GM19463 (cell line): ENCODE results near the gene GABRP.
"Not testable (repeated sequence)": the region's sequence is repeated elsewhere in the genome, so short reads cannot be mapped to it uniquely, and the experiment has no call there.

ENCODE experiments used
- ATAC-seq: cut with Tn5 transposase; IDR thresholded peaks from one replicate; pipeline ENCODE4 v1.9.1; 2021; ENCODE audit warnings: mild to moderate bottlenecking, moderate library complexity; ENCODE audit not compliant: unreplicated experiment

The GABRP gene

DNA sequence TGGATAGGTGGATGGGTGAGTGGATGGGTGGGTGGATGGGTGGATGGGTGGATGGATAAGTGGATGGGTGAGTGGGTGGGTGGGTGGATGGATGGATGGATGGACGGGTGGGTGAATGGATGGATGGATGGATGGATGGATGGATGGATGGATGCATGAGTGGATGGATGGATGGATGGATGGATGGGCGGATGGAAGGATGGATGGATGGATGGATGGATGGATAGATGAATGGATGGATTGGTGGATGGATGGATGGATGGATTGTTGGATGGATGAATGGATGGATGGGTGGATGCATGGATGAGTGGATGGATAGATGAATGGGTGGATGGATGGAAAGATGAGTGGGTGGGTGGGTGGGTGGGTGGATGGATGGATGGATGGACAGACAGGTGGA is 29.0 kb upstream of the GABRP start:
- ATAC-seq = not testable (repeated sequence)

- no peak for ATAC-seq
Measured at GRCh38 chr5:170755679-170756456, 27.7 kb upstream of the GABRP start.

GRCh38 chr5:170756691-170757090 is 26.8 kb upstream of the GABRP start:
- no peak for ATAC-seq

DNA sequence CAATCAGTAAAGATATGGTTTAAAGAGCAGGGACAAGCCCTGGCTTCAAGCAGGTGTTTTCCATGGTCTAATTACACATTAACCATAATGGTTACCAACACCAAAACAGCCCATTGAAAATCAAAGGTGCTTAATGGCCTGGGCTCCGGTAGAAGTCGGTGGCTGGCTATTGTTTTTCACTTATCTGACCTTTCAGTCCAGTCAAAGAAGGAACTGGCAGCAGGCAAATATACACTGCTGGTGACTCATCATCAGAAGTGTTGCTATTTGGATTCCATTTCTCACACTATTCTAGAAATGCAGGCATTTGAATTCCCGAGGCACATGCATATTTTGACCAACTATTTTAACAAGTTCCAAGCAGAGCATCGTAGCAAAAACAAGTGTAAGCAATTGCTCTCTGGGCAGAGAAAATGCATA is 26.3 kb upstream of the GABRP start:
- peak; percentile 95 for ATAC-seq

DNA sequence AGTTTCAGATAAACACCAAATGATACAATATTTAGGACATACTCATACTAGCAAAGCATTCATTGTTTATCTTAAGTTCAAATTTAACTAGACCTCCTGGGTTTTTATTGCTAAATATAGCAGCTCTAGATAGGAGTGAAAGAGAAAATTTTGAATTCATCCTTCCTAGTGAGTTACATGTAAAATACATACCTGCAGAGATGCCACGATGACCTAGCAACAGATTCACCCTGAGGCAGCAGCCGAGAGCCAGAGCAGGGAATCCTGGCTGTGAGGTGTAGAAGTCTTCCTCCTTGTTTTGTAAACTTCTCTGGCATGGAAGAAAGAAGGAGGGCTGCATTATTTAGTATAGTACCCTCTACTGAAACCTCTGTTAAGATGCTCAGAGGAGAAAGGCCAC is 25.9 kb upstream of the GABRP start:
- no peak for ATAC-seq

DNA sequence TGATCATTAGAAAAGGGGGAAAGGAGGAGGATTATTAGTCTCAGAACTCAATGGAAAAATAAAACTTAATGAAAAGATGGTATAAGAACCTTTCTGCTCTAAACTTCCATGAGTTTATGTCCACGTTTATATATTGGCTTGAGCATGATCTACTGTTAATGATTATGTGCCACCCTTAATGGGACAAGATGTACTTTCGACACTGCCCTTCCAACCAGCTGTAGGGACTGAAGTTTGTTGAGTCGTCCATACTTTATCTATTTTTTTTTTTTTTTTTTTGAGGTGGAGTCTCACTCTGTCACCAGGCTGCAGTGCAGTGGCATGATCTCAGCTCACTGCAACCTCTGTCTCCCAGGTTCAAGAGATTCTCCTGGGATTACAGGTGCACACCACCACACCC is 25.0 kb upstream of the GABRP start:
- no peak for ATAC-seq

GRCh38 chr5:170760113-170760512 is 23.4 kb upstream of the GABRP start:
- no peak for ATAC-seq

DNA sequence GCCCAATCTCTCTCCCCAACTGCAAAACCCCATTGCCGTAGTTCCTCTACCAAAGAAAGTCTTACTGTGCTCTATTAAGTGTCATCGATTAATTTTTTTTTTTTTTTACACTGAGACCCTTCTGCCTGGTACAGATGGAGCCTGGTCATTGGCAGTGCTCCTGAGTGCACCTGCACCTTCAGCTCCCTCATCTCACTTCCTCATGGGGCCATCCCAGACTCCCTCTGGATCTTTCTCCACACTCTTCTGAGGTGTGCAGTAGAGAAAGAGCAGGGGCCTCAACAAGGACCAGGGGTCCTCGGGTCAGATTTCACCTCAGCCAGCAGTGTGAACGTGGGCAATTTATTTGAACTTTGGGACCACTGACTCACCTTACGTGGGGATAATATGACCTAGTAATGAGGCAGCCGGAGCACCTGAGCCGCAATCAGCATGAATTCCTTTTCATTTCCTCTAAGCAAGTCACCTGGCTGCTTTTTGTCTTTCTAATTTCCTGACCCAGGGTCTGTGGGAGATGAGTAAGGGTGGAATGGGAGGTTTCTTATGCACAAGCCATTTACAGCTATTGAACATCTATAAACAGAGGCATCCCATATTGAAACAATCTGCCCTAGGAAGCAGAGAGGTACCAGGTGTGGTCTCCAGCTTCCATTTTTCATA is 22.3 kb upstream of the GABRP start:
- no peak for ATAC-seq

GRCh38 chr5:170761708-170762066 is 21.8 kb upstream of the GABRP start:
- ATAC-seq = no peak

GRCh38 chr5:170762298-170762697 is 21.2 kb upstream of the GABRP start:
- ATAC-seq = not testable (repeated sequence)

GRCh38 chr5:170765868-170766267 is 17.7 kb upstream of the GABRP start:
- not testable (repeated sequence) for ATAC-seq

- ATAC-seq = no peak
Measured at GRCh38 chr5:170769246-170769645, 14.3 kb upstream of the GABRP start.

GRCh38 chr5:170769898-170770416 is 13.6 kb upstream of the GABRP start:
- no peak for ATAC-seq

GRCh38 chr5:170771496-170771895 is 12.0 kb upstream of the GABRP start:
- no peak for ATAC-seq

- no peak for ATAC-seq
Measured at GRCh38 chr5:170773024-170773985, 10.2 kb upstream of the GABRP start.

DNA sequence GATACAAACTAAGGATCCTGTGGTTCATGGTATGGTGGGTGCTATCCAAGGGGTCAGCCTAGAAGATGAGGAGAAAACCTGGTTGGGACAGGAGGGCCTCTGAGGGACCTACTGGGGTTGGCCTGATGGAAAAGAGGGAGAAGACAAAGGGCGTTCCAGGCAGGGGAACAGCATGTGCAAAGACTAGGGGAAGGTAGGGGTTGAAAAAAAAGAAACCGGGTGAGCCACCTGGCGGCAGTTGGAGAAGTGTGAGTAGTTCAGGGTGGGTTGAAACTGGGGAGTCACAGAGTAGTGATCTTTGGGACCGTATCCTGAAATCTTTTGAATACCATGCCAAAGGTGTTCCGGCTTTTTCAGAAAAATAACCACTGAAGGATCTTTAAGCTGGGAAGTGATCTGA is 8.7 kb upstream of the GABRP start:
- ATAC-seq = no peak

DNA sequence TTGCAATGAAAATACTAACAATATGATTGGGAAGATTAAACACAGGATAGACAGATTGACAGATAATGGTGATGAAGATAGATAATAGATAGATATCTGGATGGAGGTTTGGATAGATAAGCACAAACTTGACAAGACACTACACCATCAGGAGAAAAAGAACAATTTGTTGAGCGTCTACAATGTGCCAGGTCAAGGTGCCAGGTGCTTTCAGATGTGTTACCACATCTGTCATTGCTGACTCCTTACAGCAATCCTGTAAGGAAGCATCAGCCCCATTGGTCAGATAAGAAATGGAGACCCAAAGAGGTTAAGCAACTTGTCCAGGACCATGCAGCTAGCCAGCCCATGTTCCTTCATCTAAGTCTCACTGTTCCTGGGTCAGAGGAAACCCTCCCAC is 1.6 kb upstream of the GABRP start:
- ATAC-seq = no peak

GRCh38 chr5:170782438-170782837 is 1.1 kb upstream of the GABRP start:
- ATAC-seq = no peak

DNA sequence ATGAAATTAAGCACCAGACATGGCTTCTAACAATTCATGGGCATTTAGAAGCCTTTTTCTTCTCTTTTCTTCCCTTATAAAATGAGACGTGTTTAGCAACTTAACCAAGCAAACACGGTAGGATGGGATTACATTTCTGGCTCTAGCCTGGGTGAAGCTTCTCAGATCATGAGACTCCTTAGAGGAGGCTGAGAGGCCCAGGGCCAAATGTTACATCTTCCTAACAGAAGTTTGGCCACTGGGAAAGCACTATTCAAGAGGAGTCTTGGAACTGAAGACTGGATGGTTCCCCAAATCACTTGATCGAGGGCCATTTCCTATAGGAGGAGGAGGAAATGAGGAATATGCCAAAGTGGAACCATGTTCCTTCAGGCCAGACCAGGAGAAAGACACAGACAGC is 1.9 kb downstream of the GABRP start:
- ATAC-seq = no peak

GRCh38 chr5:170787216-170787615 is 3.7 kb downstream of the GABRP start:
- no peak for ATAC-seq

DNA sequence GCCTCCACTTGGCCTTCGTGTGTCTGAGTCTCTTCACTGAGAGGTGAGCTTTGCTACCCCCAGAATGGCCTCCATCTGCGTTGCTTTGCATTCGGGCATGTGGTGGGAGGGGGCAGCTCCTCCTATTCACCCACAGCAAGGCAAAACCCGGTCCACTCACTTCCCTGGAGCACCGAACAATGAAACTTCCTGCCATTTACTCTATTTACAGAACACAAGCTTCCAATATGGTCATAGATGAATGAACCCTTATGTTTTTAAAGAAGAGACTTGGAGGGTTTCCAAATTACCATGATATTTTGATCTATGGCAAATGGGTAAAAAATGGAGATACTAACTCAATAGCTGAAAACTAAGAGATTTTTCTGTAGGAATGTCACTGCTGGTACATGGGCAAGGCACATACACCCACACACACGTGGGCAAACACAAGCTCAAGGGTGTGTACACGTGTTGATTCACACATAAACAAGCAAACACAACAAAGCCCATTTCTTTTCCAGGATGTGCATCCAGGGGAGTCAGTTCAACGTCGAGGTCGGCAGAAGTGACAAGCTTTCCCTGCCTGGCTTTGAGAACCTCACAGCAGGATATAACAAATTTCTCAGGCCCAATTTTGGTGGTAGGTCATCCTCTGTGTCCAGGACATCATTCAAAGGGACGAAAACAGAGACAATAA is 5.2 kb downstream of the GABRP start:
- ATAC-seq = no peak
